Measurements from ENCODE around the gene ANGPTL2.

DNA sequence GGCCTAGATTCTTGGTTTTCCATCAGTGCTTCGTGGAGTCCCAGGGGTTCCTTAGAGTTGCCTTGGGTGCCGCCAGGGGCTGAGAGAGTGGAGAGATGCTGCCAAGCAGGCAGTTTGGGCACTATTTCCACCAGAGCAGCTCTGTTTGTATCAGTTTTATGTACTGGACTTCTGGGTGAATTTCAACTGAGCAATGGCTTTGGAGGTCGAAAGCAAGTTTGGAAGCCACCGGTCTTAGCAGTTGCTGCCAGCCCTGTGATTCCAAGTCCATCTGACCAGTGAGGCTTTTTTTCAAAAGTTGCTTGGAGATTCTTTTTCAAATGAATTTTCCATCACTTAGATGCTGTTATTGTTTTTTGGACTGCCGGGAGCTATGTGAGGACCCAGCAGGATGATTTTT is 68.5 kb downstream of the ANGPTL2 start:
- TF ChIP-seq YY1 (IDR thresholded peaks at IDR 0.05; ENCODE audit: low read depth) (no peak), NFIC (IDR thresholded peaks at IDR 0.05) (no peak), TAF1 (IDR thresholded peaks at IDR 0.05; ENCODE audit: low read depth) (no peak), EP300 (IDR thresholded peaks at IDR 0.05; ENCODE audit: borderline replicate concordance) (no peak)
- TF ChIP-seq, protein P1, sequence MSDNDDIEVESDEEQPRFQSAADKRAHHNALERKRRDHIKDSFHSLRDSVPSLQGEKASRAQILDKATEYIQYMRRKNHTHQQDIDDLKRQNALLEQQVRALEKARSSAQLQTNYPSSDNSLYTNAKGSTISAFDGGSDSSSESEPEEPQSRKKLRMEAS (IDR thresholded peaks at IDR 0.05) = no peak

Data from Ishikawa (cell line).